ENCODE results near the gene XPR1. TPM values are rescaled to one million over a fixed set of nuclear protein-coding genes. Genes with fewer than 3 reads are reported as not detected.

The XPR1 gene
- 14.4 and 19.1 TPM in 2 replicates for total RNA-seq

GRCh38 chr1:180631766-180632325 lies at the start of gene XPR1:
XPR1 (plus strand) TSS chr1:180632022; CDS start chr1:180632202, 180 bp downstream.

GRCh38 chr1:180912801-180913565 lies 281.2 kb downstream of the XPR1 start, which contains the start of gene KIAA1614:
KIAA1614 (plus strand) TSS chr1:180912897; CDS start chr1:180913244, 347 bp downstream.

Other genes starting within 250 kb of the XPR1 start
- gene ACBD6, start 129.4 kb upstream of the XPR1 start, total RNA-seq: 49.8 and 58.5 TPM in 2 replicates
- not detected in 2 replicates for gene OVAAL, start 73.1 kb upstream of the XPR1 start, total RNA-seq